RWPE1 (cell line): Measurements from ENCODE around the gene BFSP1.

Experiments
- CTCF ChIA-PET: fragments of 350-600 bp; sonication (Branson Sonifier 250); formaldehyde crosslinking; extraction: SDS; loops from one replicate; lab custom pipeline; 2021; lab: Yijun Ruan, JAX
- POLR2A ChIA-PET: fragments of 400-600 bp; formaldehyde crosslinking; extraction: SDS; loops from one replicate; lab custom pipeline; 2020; ENCODE audit warnings: antibody characterized with exemption; ENCODE audit not compliant: low non-redundant PET; lab: Yijun Ruan, JAX
- DNase-seq: peaks from one replicate; pipeline ENCODE4 v3.0.0; 2012; ENCODE audit warnings: low spot score
- H3K27ac ChIP-seq: fragments of 450-650 bp; 2 replicates; pipeline ENCODE4 v1.5.1; 2017
- CTCF ChIP-seq: fragments of 450-650 bp; conservative IDR thresholded peaks from 2 replicates; pipeline ENCODE4 v1.5.1; 2017; ENCODE audit warnings: low read depth, mild to moderate bottlenecking

Gene BFSP1

DNA sequence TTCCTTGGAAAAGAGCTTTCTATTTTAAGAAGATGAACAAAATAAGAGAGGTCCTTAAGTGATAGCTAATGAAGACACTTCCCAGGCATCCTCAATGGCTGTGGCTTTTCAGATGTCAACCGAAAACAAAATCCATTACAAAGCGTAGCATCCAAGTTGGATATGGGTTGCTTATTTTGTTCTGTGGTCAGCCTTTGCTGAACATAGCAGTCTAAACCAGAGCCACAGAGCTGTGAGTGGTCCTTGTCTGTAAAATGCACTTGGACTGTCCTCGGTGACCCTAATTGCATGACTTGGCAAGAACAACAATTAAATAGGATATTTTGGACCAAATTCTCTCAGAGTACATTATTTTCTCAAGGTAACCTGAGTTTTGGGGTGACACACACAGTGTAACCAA lies 10.4 kb upstream of the BFSP1 start:
- ChIA-PET CTCF (interaction anchor here (1.5 kb wide), 1 partner anchor 15 kb away, joined by 5 read pairs; no protein-coding TSS in a partner anchor), POLR2A (no interaction called here)
- no peak for DNase-seq
- no peak for TF ChIP-seq CTCF
- no peak overlapping the region for H3K27ac ChIP-seq

DNA sequence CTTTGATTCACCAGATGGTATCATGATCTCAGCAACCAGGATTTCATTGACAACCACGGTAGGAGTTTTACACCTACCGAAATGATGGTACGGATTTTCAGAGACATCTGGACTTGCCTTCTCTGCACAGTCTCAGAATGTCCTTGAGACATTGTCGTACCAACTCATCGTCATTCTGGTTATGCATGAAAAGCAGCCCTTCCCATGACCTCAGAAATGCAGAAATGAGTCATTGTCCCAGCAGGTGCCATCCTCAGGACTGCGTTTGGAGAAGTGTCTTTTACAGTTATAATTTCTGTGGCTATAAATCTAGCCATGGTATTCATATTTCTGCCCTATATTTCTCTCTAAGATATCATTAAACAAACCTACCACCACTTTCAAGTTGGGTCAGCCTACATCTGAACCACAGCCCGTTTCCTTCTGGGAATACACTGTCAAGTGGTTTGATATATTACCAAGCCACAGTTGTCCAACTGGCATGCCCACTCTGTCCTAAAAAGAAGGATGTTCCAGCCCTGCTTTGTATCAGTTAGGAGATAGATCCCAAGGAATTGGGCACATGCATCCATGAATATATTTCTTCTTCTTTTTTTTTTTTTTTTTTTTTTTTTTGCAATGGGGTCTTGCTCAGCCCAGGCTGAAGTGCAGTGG lies 7.5 kb upstream of the BFSP1 start:
- ChIA-PET POLR2A (no interaction called here), CTCF (no interaction called here)
- no peak overlapping the region for H3K27ac ChIP-seq
- DNase-seq = no peak
- TF ChIP-seq CTCF = no peak

DNA sequence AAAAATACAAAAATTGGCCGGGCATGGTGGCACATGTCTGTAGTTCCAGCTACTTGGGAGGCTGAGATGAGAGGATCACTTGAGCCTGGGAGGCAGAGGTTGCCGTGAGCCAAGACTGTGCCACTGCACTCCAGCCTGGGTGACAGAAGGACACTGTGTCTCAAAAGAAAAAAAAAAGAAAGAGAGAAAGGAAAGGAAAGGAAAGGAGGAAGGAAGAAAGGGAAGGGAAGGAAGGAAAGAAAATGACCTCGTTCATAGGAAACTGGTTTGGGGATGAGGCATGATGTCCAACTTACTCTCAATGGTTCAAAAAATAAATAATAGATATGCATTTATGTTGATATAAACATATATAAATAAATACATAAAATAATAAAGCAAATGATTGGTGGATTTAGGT lies 6.8 kb upstream of the BFSP1 start:
- CTCF ChIA-PET = no interaction called here

GRCh38 chr20:17536944-17537444 lies 5.8 kb upstream of the BFSP1 start:
- no peak overlapping the region for H3K27ac ChIP-seq
- CTCF ChIA-PET = interaction anchor here (0.6 to 1.7 kb wide), 14 partner anchors 14 to 142 kb away, joined by 3 to 12 read pairs (median 4); no protein-coding TSS in a partner anchor
- peak; percentile 94 for DNase-seq
- POLR2A ChIA-PET = no interaction called here
- peak; percentile 88 for TF ChIP-seq CTCF

More for the DNA sequence above, 6.8 kb upstream of the BFSP1 start:
- POLR2A ChIA-PET = no interaction called here
- no peak overlapping the region for H3K27ac ChIP-seq
- no peak for TF ChIP-seq CTCF
- no peak for DNase-seq

DNA sequence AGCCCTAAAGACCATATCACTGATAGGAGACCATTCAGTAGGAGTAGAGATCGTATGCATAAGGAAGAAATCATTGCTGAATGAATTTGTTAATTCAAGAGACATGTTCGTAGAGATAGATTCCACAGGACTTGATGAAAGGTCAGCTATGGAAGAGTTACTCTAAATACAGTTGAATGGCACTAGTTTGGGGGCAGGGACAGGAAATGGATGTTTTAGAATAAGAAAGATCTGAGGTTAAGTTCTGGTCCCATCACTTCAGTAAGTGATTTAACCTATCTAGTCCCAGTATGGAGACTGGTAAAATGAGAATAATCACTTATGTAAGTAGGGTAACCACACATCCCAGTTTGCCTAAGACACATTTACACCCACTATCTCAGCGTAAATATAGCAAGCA lies 2.9 kb upstream of the BFSP1 start:
- no peak for DNase-seq
- ChIA-PET CTCF (interaction anchor here (1.1 kb wide), 1 partner anchor 8 kb away, joined by 3 read pairs; no protein-coding TSS in a partner anchor), POLR2A (no interaction called here)
- no peak overlapping the region for H3K27ac ChIP-seq
- no peak for TF ChIP-seq CTCF

DNA sequence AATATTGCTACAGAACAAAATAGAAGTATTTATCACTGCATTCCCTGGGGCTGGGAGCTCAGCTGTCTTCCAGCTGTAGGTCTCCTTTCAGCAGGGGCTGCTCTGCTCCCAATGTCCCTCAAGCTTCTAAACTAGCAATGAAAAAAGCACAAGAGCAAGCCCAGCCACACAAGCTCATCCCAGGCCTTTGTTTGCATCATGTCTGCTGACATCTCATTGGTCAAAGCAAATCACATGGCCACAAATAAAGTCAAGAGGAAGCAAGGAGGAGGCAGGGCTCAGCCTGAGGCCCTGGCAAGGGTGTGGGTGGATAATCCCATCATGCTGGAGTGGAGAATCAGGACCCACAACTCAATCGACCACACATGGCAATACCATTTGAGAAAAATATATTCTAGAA lies 2.2 kb upstream of the BFSP1 start:
- ChIA-PET POLR2A (interaction anchor here (0.6 kb wide), 2 partner anchors 28 to 31 kb away, joined by 4 to 8 read pairs; no protein-coding TSS in a partner anchor), CTCF (interaction anchor here (0.6 kb wide), 1 partner anchor 87 kb away, joined by 4 read pairs; no protein-coding TSS in a partner anchor)
- TF ChIP-seq CTCF = no peak
- peak; percentile 79 for DNase-seq
- H3K27ac ChIP-seq = no peak overlapping the region
